OCI-LY3 (cell line): Measurements from ENCODE around the gene ELMO1.

Experiments used
- CTCF ChIP-seq: fragments of 200-600, 300-600 bp; sonication (generic); IDR thresholded peaks from 2 replicates; pipeline ENCODE4 v1.5.1; 2014; ENCODE audit warnings: antibody characterized with exemption, low read length, low read depth
- EZH2phosphoT487 ChIP-seq: fragments of 200-600 bp; shearing (Covaris generic); IDR thresholded peaks from 2 replicates; pipeline ENCODE4 v1.6.1; 2018; ENCODE audit warnings: antibody characterized with exemption, mixed run types, low read depth

DNA sequence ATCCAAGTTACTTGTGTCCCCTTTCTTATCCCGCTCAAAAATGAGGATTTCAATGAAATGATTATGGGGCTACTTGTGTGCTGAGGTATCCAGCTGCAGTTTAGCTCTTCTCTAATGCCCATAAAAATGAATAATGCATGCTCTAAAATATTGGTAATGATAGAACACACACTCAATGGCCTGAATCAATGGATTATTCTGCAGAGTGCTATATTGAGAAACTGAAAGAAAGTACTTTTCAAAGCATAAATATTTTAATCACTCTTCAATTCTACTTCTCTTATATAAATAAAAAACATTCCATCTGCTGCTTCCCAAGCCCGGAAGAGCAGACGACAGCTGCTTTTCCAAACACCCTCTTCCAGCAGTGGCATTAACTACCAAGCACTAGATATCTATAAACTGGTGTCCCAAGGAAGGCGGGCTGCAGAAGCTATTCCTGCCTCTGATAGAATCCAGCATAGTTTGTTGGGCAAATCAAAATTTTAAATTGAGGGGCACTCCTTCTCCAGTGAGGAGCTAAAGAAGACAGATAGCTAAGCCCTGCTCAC, 439.5 kb downstream of the ELMO1 start:
- no peak for TF ChIP-seq CTCF
- TF ChIP-seq EZH2phosphoT487: no peak
